SH-SY5Y (cell line): ENCODE measurements around the gene CEBPA.

ENCODE experiments used
- GATA2 ChIP-seq: IDR thresholded peaks from 2 replicates; pipeline ENCODE4 v1.6.1; 2011; ENCODE audit warnings: mild to moderate bottlenecking, low read depth, low read length
- GATA3 ChIP-seq: IDR thresholded peaks from 2 replicates; pipeline ENCODE4 v1.6.1; 2011; ENCODE audit warnings: low read depth, mild to moderate bottlenecking, low read length, moderate library complexity

DNA sequence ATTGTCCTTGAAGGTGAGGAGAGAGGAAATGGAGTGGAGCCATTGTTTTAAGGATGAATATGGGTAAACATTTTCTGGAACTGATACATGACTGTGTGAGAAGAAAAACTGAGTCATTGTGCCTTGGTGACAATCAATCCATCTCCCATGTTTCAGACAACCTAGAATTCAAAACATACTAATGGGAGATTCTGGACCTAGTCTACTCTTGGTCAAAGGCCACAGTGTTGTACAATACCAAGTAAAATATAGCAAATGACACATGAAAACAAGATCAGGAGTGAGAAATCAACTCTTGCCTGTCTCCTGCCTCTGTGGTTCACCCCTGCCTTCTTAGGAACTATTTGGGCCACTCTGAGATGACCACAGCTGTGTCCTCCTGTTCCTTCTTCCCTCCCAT lies 13.1 kb downstream of the CEBPA start:
- TF ChIP-seq GATA3 (no peak), GATA2 (no peak)
